Stimulated activated CD8-positive, alpha-beta memory T cell treated with anti-CD3 and anti-CD28 coated beads, Interleukin-15, amount 100 ng/mL, for 1 hour (primary cell): ENCODE measurements around the gene HOXC4.
"Not testable (repeated sequence)": the region's sequence is repeated elsewhere in the genome, so short reads cannot be mapped to it uniquely, and the experiment has no call there.

ENCODE experiments used
- DNase-seq: peaks from one replicate; pipeline ENCODE4 v3.0.0-alpha.2; 2020; ENCODE audit warnings: low read depth

HOXC4 gene

GRCh38 chr12:54058128-54058768 is 4.6 kb downstream of the HOXC4 start:
- no peak for DNase-seq

GRCh38 chr12:54059668-54060067 is 6.0 kb downstream of the HOXC4 start:
- DNase-seq = no peak

GRCh38 chr12:54060174-54060974 is 6.7 kb downstream of the HOXC4 start:
- no peak for DNase-seq

GRCh38 chr12:54060975-54061778 is 7.5 kb downstream of the HOXC4 start:
- DNase-seq = no peak

- DNase-seq = no peak
These were observed 12.0 kb downstream of the HOXC4 start for GRCh38 chr12:54065677-54066076.

GRCh38 chr12:54066408-54066807 is 12.8 kb downstream of the HOXC4 start:
- DNase-seq = no peak

GRCh38 chr12:54068418-54069070 is 14.9 kb downstream of the HOXC4 start:
- no peak for DNase-seq

- no peak for DNase-seq
These were observed 18.3 kb downstream of the HOXC4 start for GRCh38 chr12:54071942-54072341.

- DNase-seq = no peak
These were observed 20.7 kb downstream of the HOXC4 start for GRCh38 chr12:54074308-54074707.

- DNase-seq = no peak
These were observed 21.8 kb downstream of the HOXC4 start for GRCh38 chr12:54075409-54075808.

GRCh38 chr12:54075974-54076373 is 22.3 kb downstream of the HOXC4 start:
- DNase-seq = no peak

- DNase-seq = not testable (repeated sequence)
These were observed 24.2 kb downstream of the HOXC4 start for GRCh38 chr12:54077843-54078242.

- not testable (repeated sequence) for DNase-seq
These were observed 25.5 kb downstream of the HOXC4 start for GRCh38 chr12:54079115-54079514.

GRCh38 chr12:54080008-54080924 is 26.6 kb downstream of the HOXC4 start:
- DNase-seq = not testable (repeated sequence)

GRCh38 chr12:54081053-54081514 is 27.4 kb downstream of the HOXC4 start:
- not testable (repeated sequence) for DNase-seq

GRCh38 chr12:54081581-54082396 is 28.2 kb downstream of the HOXC4 start:
- DNase-seq = not testable (repeated sequence)

- no peak for DNase-seq
These were observed 28.8 kb downstream of the HOXC4 start for GRCh38 chr12:54082397-54082892.

- not testable (repeated sequence) for DNase-seq
These were observed 34.4 kb downstream of the HOXC4 start for GRCh38 chr12:54088011-54088410.

- not testable (repeated sequence) for DNase-seq
These were observed 35.8 kb downstream of the HOXC4 start for GRCh38 chr12:54089465-54089864.

- not testable (repeated sequence) for DNase-seq
These were observed 36.7 kb downstream of the HOXC4 start for GRCh38 chr12:54090312-54090711.
